ENCODE results near the gene RMRP. TPM values are rescaled to one million over a fixed set of nuclear protein-coding genes. Genes with fewer than 3 reads are reported as not detected.

The RMRP gene
- total RNA-seq, 4 donors from 2014 or later = 3,539 to 11,174 (median 6,303) TPM

DNA sequence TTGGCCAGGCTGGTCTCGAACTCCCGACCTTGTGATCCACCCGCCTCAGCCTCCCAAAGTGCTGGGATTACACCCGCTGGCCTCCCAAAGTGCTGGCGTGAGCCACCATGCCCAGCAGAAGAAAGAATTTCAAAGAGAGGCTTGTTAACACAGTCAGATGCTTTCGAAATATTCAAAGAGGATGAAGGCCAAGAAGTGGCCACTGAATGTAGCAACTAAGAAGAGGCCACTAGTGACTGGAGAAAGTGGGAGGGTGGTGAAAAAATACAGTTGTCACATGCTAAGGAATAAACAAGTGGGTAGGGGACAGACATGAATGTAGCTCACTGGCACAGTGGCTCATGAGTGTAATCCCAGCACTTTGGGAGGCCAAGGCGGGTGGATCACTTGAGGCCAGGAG is 44.9 kb upstream of the RMRP start:
- Histone ChIP-seq H3K36me3 (peaks cover 100% of the 10 kb centered on the region in 2 donors), H3K4me1 (no peaks in the 10 kb centered on the region), H3K27ac (no peak overlapping the region), H3K9me3 (no peaks in the 10 kb centered on the region), H3K27me3 (no peaks in the 10 kb centered on the region), H3K4me3 (replicated peaks in 1 of 3) (no peak overlapping the region)
- no peak for DNase-seq
- 98% methylated on average over 7 of the region's 7 CpGs for WGBS, 2 donors
- TF ChIP-seq POLR2A (IDR thresholded peaks at IDR 0.05) = no peak
- TF ChIP-seq CTCF (IDR thresholded peaks at IDR 0.05) = no peak
- intact Hi-C loops (cut with DNase I) = no loop called here

DNA sequence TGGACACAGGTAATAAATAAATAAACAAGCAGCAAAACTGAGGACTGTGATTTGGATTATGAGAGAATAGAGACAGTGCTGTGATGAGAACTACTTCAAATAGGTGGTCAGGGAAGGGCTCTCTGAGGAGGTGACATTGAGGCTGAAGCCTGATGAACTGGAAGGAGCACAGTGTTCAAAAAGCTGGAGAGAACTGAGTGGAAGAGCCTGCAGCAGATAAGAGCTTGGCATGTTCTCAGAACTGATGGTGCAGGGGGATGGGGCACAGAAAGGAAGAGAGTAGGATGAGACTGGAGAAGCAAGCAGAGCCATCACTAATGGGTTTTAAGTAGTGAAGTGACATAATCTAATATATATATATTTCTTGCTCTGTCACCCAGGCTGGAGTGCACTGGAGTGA is 43.1 kb upstream of the RMRP start:
- DNase-seq = no peak
- intact Hi-C loops (cut with DNase I) = no loop called here
- no peaks in the 10 kb centered on the region for H3K27me3 ChIP-seq
- H3K27ac ChIP-seq = no peak overlapping the region
- H3K36me3 ChIP-seq = peaks cover 88 to 93% of the 10 kb centered on the region in 2 donors
- H3K4me3 ChIP-seq (replicated peaks in 1 of 3) = no peak overlapping the region
- TF ChIP-seq CTCF (IDR thresholded peaks at IDR 0.05) = no peak
- TF ChIP-seq POLR2A (IDR thresholded peaks at IDR 0.05) = no peak
- no peaks in the 10 kb centered on the region for H3K9me3 ChIP-seq
- peaks cover 10 to 17% of the 10 kb centered on the region in 2 donors for H3K4me1 ChIP-seq

- no peak for DNase-seq
- H3K27me3 ChIP-seq = no peaks in the 10 kb centered on the region
- intact Hi-C loops (cut with DNase I) = no loop called here
- peaks cover 79 to 84% of the 10 kb centered on the region in 2 donors for H3K36me3 ChIP-seq
- H3K4me1 ChIP-seq = peaks cover 12 to 17% of the 10 kb centered on the region in 2 donors
- no peak overlapping the region for H3K27ac ChIP-seq
- H3K9me3 ChIP-seq = no peaks in the 10 kb centered on the region
- WGBS, 2 donors = 86 to 92% methylated on average over 11 of the region's 11 CpGs
- no peak for TF ChIP-seq POLR2A (IDR thresholded peaks at IDR 0.05)
- no peak for TF ChIP-seq CTCF (IDR thresholded peaks at IDR 0.05)
- no peak overlapping the region for H3K4me3 ChIP-seq (replicated peaks in 1 of 3)
These were observed 42.2 kb upstream of the RMRP start for GRCh38 chr9:35700031-35700430.

DNA sequence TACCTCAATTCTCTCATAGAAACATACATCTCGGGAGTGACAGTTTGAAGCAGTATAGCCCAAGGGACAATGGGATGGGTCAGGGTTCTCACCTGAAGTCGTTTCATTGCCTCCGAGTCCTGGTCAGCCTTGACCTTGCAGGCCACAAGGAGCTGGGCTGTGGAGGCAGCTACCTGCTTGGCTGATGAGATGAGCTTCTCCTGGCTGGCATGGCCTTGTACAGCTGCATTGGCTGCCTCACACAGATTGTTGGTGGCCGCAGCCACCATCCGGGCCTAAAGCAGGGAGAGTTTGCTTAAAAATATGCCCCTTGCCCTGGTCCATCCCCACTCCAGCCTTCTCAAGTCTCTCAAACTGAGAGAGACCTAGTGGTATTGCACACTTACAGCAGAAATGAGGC is 40.4 kb upstream of the RMRP start:
- H3K9me3 ChIP-seq = no peaks in the 10 kb centered on the region
- no peak for DNase-seq
- intact Hi-C loops (cut with DNase I) = no loop called here
- H3K36me3 ChIP-seq = peaks cover 61 to 66% of the 10 kb centered on the region in 2 donors
- peaks cover 12 to 17% of the 10 kb centered on the region in 2 donors for H3K4me1 ChIP-seq
- H3K27me3 ChIP-seq = no peaks in the 10 kb centered on the region
- H3K4me3 ChIP-seq (replicated peaks in 1 of 3) = no peak overlapping the region
- TF ChIP-seq POLR2A (IDR thresholded peaks at IDR 0.05) = no peak
- TF ChIP-seq CTCF (IDR thresholded peaks at IDR 0.05) = no peak
- H3K27ac ChIP-seq = peak overlapping the region in 2 of 3 donors; percentile 86 to 91
- 91% methylated on average over 5 of the region's 5 CpGs; no CpG with 5 or more reads in 1 of the 2 donors for WGBS, 2 donors

- Histone ChIP-seq H3K36me3 (peaks cover 54 to 59% of the 10 kb centered on the region in 2 donors), H3K4me1 (peaks cover 12 to 17% of the 10 kb centered on the region in 2 donors), H3K27me3 (no peaks in the 10 kb centered on the region), H3K27ac (peak overlapping the region; percentile 81 to 91 (median 86)), H3K4me3 (replicated peaks in 1 of 3) (no peak overlapping the region), H3K9me3 (no peaks in the 10 kb centered on the region)
- no peak for TF ChIP-seq POLR2A (IDR thresholded peaks at IDR 0.05)
- no peak for TF ChIP-seq CTCF (IDR thresholded peaks at IDR 0.05)
- intact Hi-C loops (cut with DNase I) = no loop called here
- WGBS, 2 donors = 85% methylated on average over 12 to 14 of the region's 14 CpGs
- DNase-seq = no peak
These were observed 39.7 kb upstream of the RMRP start for GRCh38 chr9:35697486-35697885.
